OCI-LY7 (cell line): Measurements from ENCODE around the gene TRIM9. TPM values are rescaled to one million over a fixed set of nuclear protein-coding genes. Genes with fewer than 3 reads are reported as not detected.

Experiments
- BruUV-seq: library from RNA; stranded (reverse); fragments of 400-500 nt; replicated peaks from 2 replicates; lab custom pipeline; 2021; lab: Mats Ljungman, UMichigan
- CTCF ChIA-PET: fragments of 300-600 bp; sonication (Branson Sonifier 250); formaldehyde crosslinking; loops from one replicate; lab custom pipeline; 2022; ENCODE audit warnings: antibody characterized with exemption; ENCODE audit not compliant: unreplicated experiment; lab: Charles Lee
- POLR2A ChIA-PET: fragments of 300-600 bp; sonication (Branson Sonifier 250); formaldehyde crosslinking; loops from one replicate; lab custom pipeline; 2022; ENCODE audit warnings: antibody characterized with exemption; lab: Charles Lee
- DNase-seq: peaks from one replicate; pipeline ENCODE4 v3.0.0-alpha.2; 2015; ENCODE audit warnings: low spot score
- H2AFZ ChIP-seq: fragments of 200-600 bp; sonication (generic), shearing (Covaris generic); 2 replicates; pipeline ENCODE4 v1.6.1; 2014; ENCODE audit warnings: mild to moderate bottlenecking, antibody characterized with exemption, low read length, moderate library complexity
- H3K27ac ChIP-seq: fragments of 200-600 bp; sonication (generic); 2 replicates; pipeline ENCODE4 v1.5.1; 2014; ENCODE audit warnings: mixed run types, low read depth, mild to moderate bottlenecking, moderate library complexity, low read length, inconsistent platforms; ENCODE audit not compliant: poor library complexity, severe bottlenecking
- H3K36me3 ChIP-seq: fragments of 200-600 bp; sonication (generic); 2 replicates; pipeline ENCODE4 v1.6.1; 2014; ENCODE audit warnings: mild to moderate bottlenecking, antibody characterized with exemption, low read length, moderate library complexity, mixed read lengths; ENCODE audit not compliant: insufficient read depth
- H3K4me1 ChIP-seq: fragments of 200-600 bp; sonication (generic); 2 replicates; pipeline ENCODE4 v1.5.1; 2014; ENCODE audit warnings: mild to moderate bottlenecking, low read length; ENCODE audit not compliant: insufficient read depth, poor library complexity, severe bottlenecking
- H3K4me2 ChIP-seq: fragments of 200-600 bp; sonication (generic); 2 replicates; pipeline ENCODE4 v1.6.1; 2014; ENCODE audit warnings: mild to moderate bottlenecking, low read length
- H3K4me3 ChIP-seq: fragments of 200-600 bp; sonication (generic); 2 replicates; pipeline ENCODE4 v1.5.1; 2014; ENCODE audit warnings: mild to moderate bottlenecking, low read depth, low read length; ENCODE audit not compliant: poor library complexity, severe bottlenecking
- H3K79me2 ChIP-seq: fragments of 200-600 bp; sonication (generic); 2 replicates; pipeline ENCODE4 v1.6.1; 2016; ENCODE audit warnings: low read depth, mild to moderate bottlenecking, low read length, moderate library complexity, mixed read lengths; ENCODE audit not compliant: insufficient read depth
- H3K9me2 ChIP-seq: fragments of 200-600 bp; sonication (generic); 2 replicates; pipeline ENCODE4 v1.6.1; 2016; ENCODE audit warnings: mild to moderate bottlenecking, low read length, mixed read lengths; ENCODE audit not compliant: insufficient read depth
- H3K9me3 ChIP-seq: fragments of 200-600 bp; sonication (generic); 2 replicates; pipeline ENCODE4 v1.6.1; 2014; ENCODE audit warnings: mild to moderate bottlenecking, mixed run types, low read length, mixed read lengths
- H4K20me1 ChIP-seq: fragments of 200-600 bp; sonication (generic); 2 replicates; pipeline ENCODE4 v1.6.1; 2014; ENCODE audit warnings: mild to moderate bottlenecking, antibody characterized with exemption, low read length, moderate library complexity, mixed read lengths; ENCODE audit not compliant: insufficient read depth
- EZH2phosphoT487 ChIP-seq: fragments of 200-600 bp; sonication (generic); IDR thresholded peaks from 2 replicates; pipeline ENCODE4 v1.6.1; 2018; ENCODE audit warnings: low read depth, borderline replicate concordance, mild to moderate bottlenecking, mixed run types, antibody characterized with exemption, low read length, moderate library complexity, mixed read lengths
- intact Hi-C: fragments of 100-400 bp; cut with micrococcal nuclease; formaldehyde crosslinking; loops from one replicate; pipeline ENCODE4 v1.10.0; 2022; ENCODE audit not compliant: unreplicated experiment
- total RNA-seq, 2 experiments: library from RNA; depleted of rRNA in 1 of 2; stranded (reverse); fragments of >200 nt in 1 of 2; shearing (Covaris generic) in 1 of 2; gene quantifications; 2 replicates each; pipeline ENCODE4 v1.2.3, GENCODE V29; 2014 to 2022
- TF ChIP-seq, protein P1 (sequence below): fragments of 200-600 bp; sonication (generic); conservative IDR thresholded peaks from 2 replicates; pipeline ENCODE4 v1.5.1; 2014; ENCODE audit warnings: mild to moderate bottlenecking, antibody characterized with exemption, low read length, moderate library complexity, mixed read lengths

TRIM9 gene
- total RNA-seq, 2 experiments from 2014 or later = 1.4 to 7.9 TPM

DNA sequence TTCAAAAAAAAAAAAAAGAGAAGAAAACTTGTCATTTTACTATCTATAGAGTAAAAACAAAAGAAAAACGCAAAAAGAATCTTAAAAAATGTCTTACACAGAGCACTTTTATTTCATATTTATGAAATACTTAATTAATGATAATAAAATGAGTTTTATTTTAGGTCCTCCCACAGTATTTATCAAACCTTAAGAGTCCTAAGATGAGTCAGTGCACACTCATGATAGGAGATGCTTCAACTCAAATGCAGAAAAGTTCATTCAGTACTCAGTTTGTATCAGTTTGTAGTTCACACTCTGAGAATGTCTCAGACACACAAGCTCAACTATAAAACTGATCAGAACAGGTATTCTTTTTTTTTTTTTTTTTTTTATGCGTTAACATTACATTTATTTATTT, 41.7 kb downstream of the TRIM9 start:
- intact Hi-C loops = no loop called here
- CTCF ChIA-PET = no interaction called here
- POLR2A ChIA-PET = interaction anchor here (0.7 kb wide), 1 partner anchor 25 kb away, joined by 3 read pairs; no protein-coding TSS in a partner anchor

DNA sequence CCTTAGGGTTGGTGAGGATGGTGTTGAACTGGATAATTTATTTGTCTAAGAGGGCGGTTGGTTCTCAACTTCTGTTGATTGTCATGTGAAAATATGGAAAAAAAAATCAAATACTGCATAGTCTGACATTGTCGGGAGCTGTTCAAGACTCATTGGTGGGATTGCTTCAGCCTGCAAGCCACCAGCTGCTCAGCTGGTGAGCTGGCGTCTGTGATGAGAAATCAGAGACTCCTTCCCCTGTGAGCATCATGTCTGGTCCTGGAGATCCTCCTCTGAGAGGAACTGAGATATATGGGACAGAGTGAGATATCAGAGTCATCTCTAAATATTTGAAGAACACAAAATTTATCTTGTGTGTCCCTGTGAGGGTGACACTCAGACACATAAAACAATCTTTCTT, 49.9 kb downstream of the TRIM9 start:
- no peaks in the 10 kb centered on the region for H3K9me3 ChIP-seq
- no peaks in the 10 kb centered on the region for H3K36me3 ChIP-seq
- no peaks in the 10 kb centered on the region for H3K79me2 ChIP-seq
- no peaks in the 10 kb centered on the region for H3K4me1 ChIP-seq
- no peak overlapping the region for H3K27ac ChIP-seq
- H3K4me3 ChIP-seq = no peak overlapping the region
- no peaks in the 10 kb centered on the region for H3K9me2 ChIP-seq
- BruUV-seq = no TSS peak
- ChIA-PET CTCF (no interaction called here), POLR2A (no interaction called here)
- H4K20me1 ChIP-seq = no peaks in the 10 kb centered on the region
- DNase-seq = no peak
- no peak for TF ChIP-seq EZH2phosphoT487
- TF ChIP-seq, protein P1, sequence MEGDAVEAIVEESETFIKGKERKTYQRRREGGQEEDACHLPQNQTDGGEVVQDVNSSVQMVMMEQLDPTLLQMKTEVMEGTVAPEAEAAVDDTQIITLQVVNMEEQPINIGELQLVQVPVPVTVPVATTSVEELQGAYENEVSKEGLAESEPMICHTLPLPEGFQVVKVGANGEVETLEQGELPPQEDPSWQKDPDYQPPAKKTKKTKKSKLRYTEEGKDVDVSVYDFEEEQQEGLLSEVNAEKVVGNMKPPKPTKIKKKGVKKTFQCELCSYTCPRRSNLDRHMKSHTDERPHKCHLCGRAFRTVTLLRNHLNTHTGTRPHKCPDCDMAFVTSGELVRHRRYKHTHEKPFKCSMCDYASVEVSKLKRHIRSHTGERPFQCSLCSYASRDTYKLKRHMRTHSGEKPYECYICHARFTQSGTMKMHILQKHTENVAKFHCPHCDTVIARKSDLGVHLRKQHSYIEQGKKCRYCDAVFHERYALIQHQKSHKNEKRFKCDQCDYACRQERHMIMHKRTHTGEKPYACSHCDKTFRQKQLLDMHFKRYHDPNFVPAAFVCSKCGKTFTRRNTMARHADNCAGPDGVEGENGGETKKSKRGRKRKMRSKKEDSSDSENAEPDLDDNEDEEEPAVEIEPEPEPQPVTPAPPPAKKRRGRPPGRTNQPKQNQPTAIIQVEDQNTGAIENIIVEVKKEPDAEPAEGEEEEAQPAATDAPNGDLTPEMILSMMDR = no peak
- no peak overlapping the region for H2AFZ ChIP-seq
- intact Hi-C loops = no loop called here
- H3K4me2 ChIP-seq = no peak overlapping the region

More for the DNA sequence above, 41.7 kb downstream of the TRIM9 start:
- TF ChIP-seq EZH2phosphoT487 = no peak
- TF ChIP-seq, protein P1 = no peak
- no peaks in the 10 kb centered on the region for H3K4me1 ChIP-seq
- no peak overlapping the region for H3K4me3 ChIP-seq
- no peaks in the 10 kb centered on the region for H3K9me2 ChIP-seq
- no peaks in the 10 kb centered on the region for H3K79me2 ChIP-seq
- no peak overlapping the region for H3K4me2 ChIP-seq
- DNase-seq = no peak
- no peaks in the 10 kb centered on the region for H3K36me3 ChIP-seq
- H3K9me3 ChIP-seq = no peaks in the 10 kb centered on the region
- no peak overlapping the region for H3K27ac ChIP-seq
- no TSS peak for BruUV-seq
- no peaks in the 10 kb centered on the region for H4K20me1 ChIP-seq
- no peak overlapping the region for H2AFZ ChIP-seq

- intact Hi-C loops = no loop called here
- Histone ChIP-seq H3K9me3 (no peaks in the 10 kb centered on the region), H3K27ac (no peak overlapping the region), H3K36me3 (no peaks in the 10 kb centered on the region), H3K79me2 (no peaks in the 10 kb centered on the region), H4K20me1 (no peaks in the 10 kb centered on the region), H3K9me2 (no peaks in the 10 kb centered on the region), H3K4me3 (no peak overlapping the region), H3K4me2 (no peak overlapping the region), H3K4me1 (no peaks in the 10 kb centered on the region), H2AFZ (no peak overlapping the region)
- CTCF ChIA-PET = no interaction called here
- DNase-seq = no peak
- POLR2A ChIA-PET = interaction anchor here (1.3 kb wide), 1 partner anchor 22 kb away, joined by 4 read pairs; no protein-coding TSS in a partner anchor
- TF ChIP-seq, protein P1 = no peak
- TF ChIP-seq EZH2phosphoT487 = no peak
- BruUV-seq = no TSS peak
Measured at GRCh38 chr14:51041883-51042282, 53.0 kb downstream of the TRIM9 start.
